Mesenteric fat pad (tissue), 1 donor: ENCODE data around the gene RABGAP1L. TPM values are rescaled to one million over a fixed set of nuclear protein-coding genes. Genes with fewer than 3 reads are reported as not detected.
"Not testable (repeated sequence)": the region's sequence is repeated elsewhere in the genome, so short reads cannot be mapped to it uniquely, and the experiment has no call there.

ENCODE experiments used
- DNase-seq: peaks from one replicate; pipeline ENCODE4 v3.0.0-alpha.2; 2020; ENCODE audit warnings: low spot score
- total RNA-seq: library from RNA; stranded (reverse); fragmentation: NEBNext Ultra II Directional; extraction: Animal tissue kit (Norgen Biotek cat#: 25700); gene quantifications from one replicate; pipeline ENCODE4 v1.2.1, GENCODE V29; 2021
- donor health status: DM: yes; HTN: yes; CAD: no.

RABGAP1L gene
- total RNA-seq, 1 donor from 2014 or later, result 38.0 TPM

DNA sequence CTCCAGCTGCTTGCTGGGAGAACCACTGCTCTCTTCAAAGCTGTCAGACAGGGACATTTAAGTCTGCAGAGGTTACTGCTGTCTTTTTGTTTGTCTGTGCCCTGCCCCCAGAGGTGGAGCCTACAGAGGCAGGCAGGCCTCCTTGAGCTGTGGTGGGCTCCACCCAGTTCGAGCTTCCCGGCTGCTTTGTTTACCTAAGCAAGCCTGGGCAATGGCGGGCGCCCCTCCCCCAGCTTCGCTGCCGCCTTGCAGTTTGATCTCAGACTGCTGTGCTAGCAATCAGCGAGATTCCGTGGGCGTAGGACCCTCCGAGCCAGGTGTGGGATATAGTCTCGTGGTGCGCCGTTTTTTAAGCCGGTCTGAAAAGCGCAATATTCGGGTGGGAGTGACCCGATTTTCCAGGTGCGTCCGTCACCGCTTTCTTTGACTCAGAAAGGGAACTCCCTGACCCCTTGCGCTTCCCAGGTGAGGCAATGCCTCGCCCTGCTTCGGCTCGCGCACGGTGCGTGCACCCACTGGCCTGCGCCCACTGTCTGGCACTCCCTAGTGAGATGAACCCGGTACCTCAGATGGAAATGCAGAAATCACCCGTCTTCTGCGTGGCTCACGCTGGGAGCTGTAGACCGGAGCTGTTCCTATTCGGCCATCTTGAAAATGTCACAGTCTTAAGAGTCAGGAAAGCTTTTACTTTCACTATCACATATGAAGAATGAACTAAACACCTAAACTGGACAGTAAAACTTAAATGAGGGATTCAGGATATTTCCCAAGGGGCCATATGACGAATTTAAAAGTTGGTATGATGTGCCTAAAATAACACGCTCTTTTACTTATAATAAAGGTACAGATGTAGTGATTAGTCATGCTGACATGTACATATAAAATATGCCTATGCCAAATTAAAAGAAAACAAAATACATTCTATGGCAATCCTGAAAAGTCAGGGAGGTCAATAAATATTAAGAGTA, 689.6 kb downstream of the RABGAP1L start:
- DNase-seq, result not testable (repeated sequence)

DNA sequence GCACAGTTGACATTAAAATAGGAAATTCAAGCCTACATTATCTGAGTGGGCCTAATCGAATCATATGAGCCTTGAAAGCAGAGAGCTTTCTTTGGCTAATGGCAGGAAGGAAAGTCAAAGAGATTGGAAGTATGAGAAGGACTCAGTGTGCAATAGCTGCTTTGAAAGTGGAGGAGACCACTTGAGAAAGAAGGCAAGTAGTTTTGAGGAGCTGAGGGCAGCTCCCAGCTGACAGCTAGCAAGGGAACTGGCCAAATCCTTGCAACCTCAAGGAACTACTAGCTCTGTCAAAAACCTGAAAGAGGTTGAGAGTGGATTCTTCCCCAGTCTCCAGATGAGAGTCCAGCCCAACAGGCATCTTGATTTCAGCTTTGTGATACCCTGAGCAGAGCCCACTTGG, 691.4 kb downstream of the RABGAP1L start:
- DNase-seq, result no peak

DNA sequence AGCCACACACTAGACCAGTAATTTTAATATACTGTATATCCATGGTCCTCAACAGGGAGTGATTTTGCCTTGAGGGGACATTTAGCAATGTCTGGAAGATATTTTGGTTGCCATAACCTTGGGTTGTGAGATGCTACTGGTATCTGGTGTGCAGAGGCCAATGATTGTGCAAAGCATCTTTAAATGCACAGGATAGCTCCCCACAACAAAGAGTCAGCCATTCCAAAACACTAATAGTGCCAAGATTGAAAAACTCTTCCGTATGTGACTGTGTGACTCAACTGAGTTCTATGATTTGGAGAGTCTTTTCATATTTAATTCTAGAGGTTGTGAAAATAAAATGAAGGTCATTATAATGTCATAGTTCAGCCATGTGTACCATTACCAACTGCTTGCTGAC, 699.0 kb downstream of the RABGAP1L start:
- DNase-seq, result no peak

DNA sequence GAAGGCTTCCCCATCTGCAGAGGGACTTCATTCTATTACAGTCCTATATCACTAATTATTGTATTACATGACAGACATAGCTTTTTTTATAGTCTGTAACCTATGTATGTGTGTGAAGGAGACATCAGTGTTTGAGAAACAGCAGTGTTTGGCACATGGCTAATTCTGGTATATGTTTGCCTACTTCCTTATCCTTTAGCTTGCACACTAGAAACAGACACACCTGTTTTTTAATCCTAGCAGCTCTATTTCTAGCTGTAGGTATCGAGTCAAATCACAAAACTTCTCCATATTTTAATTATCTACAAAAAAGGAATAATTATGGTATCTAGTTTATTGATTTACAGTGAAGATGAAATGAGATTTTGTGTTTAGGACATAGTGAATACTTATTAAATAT, 711.0 kb downstream of the RABGAP1L start:
- no peak for DNase-seq

DNA sequence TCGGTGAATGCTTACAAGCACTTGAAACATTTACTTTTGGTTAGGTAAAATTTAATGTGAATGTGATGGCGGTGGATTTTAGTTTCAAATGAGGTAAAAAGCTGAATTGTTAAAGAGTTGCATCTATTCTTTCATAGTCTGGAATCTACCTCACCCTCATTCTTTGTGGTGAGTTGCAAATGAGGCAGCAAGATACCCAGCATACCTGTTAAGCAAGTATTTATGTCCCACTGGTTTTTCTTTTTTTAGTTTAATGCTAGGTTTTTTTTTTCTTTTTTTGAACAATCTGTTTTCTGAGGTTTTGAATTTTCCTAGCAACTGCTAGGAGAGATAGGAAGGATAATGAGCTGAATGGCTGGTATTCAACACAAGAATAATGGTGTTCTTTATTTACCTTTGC, 712.6 kb downstream of the RABGAP1L start:
- DNase-seq, result no peak

DNA sequence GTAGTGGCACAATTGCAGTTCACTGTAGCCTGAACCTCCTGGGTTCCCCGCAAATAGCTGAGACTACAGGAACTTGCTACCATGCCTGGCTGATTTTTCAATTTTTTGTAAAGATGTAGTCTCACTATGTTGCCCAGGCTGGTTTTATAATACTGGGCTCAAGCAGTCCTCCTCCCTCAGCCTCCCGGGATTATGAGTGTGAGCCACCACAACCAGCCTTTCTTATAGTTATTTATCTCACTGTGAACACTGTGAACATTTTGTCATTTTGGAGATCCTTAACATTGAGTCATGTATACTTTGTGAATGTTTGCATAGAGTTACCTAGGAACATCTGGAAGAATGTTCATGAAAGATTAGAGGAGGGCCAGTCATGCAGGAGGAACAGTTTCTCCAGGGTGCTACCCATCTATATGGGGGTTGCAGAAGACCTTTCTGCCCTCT, 713.3 kb downstream of the RABGAP1L start:
- no peak for DNase-seq

DNA sequence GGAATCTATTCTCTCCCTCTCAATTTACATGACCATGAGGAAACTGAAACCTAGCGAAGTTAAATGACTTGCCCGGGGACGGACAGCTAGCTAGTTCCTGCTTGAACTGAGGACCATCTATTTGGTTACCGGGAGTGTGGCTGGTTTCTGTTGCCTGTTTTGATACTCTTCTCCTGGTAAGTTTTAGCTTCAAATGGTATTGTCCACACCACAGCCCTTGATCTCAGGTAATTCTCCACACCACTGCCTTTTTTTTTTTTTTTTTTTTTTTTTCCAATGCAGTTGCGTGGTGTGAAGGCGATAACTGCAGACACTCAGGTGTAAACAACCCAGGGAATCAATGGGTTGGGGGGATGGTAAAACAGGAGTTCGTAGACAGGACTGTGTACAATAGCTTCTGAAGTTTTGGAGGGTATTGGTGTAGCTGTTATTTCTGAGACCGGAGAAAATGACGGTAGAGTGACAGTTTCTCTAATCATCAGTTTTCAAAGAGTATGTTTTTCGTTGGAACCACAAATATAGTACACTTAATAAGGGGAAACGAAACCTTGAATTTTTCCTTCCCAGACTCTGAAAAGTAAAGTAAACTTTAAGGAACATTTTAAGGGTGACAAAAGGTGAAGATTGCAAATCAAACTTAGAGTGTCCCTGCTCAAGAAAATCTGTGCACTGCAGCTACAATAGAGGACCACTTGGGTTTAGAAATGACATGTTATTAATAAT, 715.2 kb downstream of the RABGAP1L start:
- DNase-seq, result no peak

DNA sequence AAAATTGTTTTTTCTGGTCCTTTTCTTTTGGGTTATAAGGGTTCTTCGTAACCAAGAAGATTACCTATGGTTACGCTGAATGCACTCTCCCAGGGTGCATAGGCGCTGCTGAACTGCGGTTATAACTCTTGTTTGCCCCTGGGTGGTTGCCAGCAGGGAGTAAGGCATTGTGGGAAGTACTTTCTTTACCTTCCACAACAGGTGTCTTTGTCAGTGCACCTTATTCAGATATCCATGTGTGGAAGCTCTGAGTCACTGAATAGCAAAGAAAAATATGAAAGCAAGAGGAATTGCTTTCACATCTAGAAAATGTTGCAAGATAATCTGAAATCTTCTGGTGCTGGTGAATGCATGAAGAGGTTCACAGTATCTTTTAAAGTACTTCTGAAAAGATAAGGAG, 716.0 kb downstream of the RABGAP1L start:
- no peak for DNase-seq

DNA sequence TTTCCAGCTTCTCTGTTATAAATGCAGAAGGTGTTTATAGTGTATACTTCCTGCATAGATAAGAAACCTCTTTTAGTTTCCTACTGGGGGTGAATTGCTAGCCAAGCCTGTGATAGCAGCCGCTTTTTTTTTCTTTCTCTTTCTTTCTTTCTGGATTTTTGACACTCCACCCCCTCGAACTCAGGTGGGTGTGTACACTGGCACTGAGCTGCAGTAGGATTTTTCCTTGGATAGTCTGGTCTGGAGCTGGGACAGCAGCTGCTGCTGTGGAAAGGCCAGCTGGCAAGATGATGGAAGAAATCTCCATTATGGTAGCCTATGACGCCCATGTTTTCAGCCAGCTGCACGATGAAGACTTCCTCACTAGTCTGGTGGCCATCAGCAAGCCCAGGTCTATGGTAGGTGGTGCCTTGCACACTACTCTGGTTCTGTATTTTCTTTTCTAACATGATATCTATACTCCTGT, 717.9 kb downstream of the RABGAP1L start:
- no peak for DNase-seq

DNA sequence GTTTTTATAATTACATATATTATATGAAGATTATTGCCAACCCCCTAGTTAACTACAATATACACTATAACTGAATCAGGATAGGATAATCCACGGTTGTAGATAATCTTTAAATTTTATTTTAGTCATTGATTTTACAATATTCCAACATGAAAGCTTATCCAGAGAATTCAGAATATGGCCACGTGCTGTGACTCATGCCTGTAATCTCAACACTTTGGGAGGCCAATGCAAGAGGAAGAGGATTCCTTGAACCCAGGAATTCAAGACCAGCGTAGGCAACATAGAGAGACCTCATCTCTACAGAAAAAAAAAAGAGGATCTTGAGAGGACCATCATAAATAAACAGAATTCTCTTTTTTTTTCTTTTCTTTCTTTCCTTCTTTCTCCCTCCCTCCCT, 720.9 kb downstream of the RABGAP1L start:
- DNase-seq, result no peak

DNA sequence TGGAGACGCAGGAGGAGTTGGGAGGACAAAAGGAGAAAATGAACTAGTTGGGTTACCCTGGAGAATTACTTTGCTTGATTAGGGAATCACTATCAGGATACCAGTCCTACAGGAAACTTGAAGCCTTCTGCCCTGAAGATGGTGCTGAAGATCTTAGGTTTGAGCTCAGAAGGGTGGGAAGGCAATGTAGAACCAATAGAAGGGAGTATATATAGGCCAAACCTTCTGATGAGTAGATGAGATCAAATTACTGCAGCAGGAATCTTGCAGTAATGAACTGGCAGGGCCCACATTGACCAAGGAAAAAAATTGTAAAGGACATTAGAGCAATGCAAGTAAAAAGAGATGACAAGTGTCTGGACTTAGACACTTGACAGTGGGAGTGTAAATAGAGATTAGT, 724.1 kb downstream of the RABGAP1L start:
- DNase-seq, result no peak

DNA sequence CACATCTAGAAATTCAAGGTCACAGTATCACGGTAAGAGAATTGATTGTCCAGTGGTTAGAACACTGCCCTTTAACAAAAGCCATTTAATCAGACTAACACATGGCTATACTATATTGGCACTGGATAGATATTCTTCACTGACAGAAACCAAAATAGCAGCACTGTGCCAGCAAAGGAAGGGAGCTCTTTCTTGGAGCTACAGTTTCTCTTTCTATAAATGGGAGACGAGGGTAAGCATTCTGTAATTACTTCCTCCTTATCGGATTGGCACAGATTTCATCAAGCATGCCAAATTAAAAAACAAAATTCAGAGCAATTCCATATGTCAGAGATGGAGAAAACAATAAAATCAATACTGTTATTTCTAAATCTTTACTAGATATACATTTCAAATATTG, 724.7 kb downstream of the RABGAP1L start:
- no peak for DNase-seq

DNA sequence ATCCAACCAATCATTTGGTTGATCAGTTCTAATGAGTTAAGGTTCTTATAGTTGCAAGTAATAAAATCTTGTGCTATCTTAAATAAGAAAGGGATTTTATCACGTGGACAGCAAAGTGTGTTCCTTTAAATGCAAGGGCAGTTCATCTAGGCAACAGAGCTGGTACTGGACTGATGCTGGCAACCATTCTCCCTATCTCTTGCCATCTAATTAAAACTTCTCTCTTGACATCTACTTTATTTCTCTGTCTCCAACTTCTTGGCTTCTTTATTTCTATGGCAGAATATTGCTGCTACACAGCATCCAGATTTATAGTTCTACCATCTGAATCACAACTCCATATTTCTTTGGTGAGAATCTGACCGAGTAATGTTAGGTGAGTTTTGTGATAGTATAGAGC, 725.2 kb downstream of the RABGAP1L start:
- no peak for DNase-seq

DNA sequence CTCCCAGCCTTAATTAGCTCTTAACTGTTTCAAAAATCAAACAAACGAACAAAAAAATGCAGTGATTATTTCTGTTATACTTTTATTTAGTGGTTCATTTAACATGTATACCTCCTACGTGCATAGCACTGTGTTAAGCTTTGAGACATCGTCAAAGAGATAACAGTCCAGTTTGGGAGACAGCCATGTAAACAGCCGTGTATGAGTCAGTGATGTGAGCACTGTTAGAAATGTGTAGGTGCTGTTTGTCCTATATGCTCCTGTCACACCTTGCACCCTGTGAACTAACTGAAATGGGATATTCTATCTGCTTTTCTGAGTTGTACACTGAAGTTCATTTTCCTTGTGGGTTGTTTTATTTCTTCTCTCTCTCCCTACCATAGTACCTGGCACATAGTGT, 730.7 kb downstream of the RABGAP1L start:
- no peak for DNase-seq

DNA sequence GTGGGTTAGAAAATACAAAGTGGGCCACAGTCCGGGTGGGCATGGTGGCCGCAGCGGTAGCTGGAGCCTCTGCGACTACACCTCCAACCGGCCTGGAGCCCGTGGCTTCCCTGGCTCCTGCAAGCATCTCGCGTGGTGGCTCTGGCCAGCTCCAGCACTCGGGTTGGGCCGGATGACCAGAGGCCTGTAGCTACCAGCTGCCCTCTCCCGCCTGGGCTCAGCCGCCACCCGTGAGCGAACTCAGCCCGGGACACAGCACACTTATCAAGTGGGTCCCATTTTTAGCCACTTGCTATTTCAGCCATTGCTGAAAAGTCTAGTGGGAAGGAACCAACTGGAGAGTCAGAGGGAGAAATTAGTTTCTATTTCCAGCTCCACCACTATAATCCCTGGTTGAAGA, 732.7 kb downstream of the RABGAP1L start:
- no peak for DNase-seq

DNA sequence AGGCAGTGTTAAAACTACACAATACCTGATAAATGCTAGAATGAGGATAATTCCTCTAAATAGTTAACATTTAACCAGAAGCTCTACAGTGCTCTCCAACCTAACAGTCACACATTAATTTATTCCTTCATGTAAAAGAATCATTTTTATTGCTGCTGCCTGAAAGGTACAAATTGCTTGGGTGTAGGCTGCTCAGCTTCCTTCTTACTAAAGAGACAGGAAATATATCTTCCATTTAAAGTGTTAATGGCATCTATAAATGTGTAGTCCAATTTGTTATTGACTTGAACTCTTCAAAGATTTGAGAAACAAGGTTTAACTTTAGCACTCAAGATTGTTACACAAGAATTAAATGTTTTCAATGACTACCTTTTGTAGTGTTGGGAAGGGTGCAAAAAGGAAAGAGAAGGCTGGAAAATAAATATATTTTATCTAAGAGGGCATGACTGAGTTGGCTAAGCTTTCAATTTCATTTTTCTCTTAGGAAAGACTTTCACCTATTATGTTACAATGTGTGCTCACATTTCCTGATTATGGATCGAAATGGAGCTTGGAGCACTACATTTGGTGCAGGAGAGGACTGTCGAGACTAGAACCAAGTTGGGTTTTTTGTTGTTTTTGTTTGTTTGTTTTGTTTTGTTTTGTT, 734.9 kb downstream of the RABGAP1L start:
- no peak for DNase-seq

DNA sequence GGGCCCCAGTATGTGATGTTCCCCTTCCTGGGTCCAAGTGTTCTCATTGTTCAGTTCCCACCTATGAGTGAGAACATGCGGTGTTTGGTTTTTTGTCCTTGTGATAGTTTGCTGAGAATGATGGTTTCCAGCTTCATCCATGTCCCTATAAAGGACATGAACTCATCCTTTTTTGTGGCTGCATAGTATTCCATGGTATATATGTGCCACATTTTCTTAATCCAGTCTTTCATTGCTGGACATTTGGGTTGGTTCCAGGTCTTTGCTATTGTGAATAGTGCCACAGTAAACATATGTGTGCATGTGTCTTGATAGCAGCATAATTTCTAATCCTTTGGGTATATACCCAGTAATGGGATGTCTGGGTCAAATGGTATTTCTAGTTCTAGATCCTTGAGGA, 736.3 kb downstream of the RABGAP1L start:
- DNase-seq, result not testable (repeated sequence)

DNA sequence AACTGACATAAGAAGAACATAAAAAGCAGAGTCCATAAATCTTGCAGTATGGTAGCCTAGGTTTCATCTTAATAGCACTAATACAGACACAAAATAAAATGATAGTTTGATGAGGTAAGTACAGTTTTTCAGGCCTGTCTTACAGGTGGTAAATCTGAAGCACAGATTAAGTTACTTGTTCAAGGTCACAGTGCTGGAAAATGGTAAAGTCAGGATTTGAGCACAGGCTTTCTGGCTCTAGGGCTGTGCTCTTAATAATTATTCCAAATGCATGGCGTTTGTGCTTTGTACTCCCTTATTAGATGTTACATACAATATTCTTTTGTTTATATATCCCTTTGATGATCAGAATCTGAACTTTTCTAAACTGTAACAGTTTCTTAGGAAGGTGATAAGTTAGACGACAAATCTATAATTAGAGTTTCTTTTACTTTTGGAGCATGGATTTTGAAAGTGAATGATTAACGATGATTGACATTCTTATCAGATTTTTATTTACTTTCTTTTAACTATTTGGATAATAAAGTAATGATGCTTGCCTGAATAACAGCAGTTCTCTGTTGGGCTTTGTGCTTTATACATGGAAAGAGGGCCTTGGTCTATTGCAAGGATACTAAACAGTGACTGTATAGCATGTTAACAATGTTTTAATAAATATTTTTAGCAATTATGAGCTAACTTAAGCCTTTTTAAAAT, 738.9 kb downstream of the RABGAP1L start:
- DNase-seq, result no peak

DNA sequence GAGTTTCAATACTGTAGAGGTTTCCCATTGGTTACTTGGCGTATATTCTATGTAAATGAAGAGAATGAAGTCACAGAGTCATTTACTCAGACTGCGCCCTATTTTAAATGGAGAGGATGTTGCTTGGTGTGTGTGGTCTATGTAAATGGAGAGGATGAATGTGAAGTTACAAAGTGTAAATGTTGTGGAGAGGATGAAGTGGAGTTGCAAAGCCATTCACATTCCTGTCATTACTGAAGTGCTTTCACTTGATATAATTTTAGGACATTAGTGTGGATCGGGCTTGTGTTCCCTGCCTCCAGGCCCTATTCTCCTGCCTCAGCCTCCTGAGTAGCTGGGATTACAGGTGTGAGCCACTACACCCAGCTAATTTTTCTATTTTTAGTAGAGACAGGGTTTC, 741.0 kb downstream of the RABGAP1L start:
- no peak for DNase-seq

DNA sequence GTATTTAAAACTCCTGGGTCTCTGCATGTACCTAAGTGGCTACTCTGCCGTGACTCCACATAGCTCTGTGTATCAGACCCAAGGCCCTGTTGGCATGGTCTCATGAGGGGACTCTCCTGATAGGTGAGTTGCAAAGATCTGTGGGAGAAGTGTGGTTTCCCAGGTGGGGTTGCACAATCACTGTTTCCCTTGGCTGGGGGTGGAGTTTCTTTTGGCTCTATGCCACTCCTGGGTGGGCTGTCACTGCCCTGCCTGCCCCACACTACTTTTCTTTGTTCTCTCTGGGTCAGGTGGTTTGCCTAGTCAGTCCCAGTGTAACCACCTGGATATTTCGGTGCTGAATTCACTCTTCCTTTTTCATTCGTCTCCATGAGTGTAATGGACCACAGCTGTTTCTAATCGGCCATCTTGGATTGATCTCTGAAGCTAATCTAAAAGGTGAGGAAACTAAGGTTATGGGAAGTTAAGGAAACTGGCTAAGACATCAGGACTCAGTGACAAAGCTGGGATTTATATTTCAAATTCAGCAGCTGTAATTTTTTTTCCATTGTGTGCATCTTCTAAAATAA, 743.3 kb downstream of the RABGAP1L start:
- no peak for DNase-seq

DNA sequence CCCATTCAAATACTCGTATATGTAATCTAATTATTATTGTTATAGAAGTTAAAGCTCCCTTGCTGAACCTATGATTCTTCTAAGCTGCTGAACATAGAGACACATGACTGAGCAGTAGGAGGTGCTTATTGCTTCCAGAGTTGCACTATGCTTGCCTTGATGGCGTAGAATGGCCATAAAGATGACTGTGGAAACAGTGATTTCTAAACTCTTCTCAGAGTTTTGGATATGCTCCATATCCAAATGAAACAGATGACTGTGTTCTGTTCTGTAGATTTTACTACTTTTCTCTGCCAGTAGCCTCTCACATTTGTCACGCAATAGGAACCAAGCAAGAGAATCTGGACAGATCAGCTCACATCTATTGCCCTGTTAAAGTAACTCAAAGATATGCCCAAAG, 752.3 kb downstream of the RABGAP1L start:
- DNase-seq, result no peak
